ENCODE measurements around the gene SFTA2.
A peak's percentile ranks its signal among the peaks of the same experiment; 100 is the strongest.

SFTA2 gene

GRCh38 chr6:30888816-30889495 is 43.0 kb downstream of the SFTA2 start:
- DNase-seq, result no peak

GRCh38 chr6:30887901-30888815 is 43.8 kb downstream of the SFTA2 start:
- DNase-seq, result no peak

GRCh38 chr6:30886897-30887255 is 45.1 kb downstream of the SFTA2 start:
- no peak for DNase-seq

GRCh38 chr6:30885999-30886896 is 45.7 kb downstream of the SFTA2 start:
- no peak for DNase-seq

- peak; percentile 0 for DNase-seq
Observed at GRCh38 chr6:30885481-30885998, 46.4 kb downstream of the SFTA2 start.

- no peak for DNase-seq
Observed at GRCh38 chr6:30884521-30885480, 47.2 kb downstream of the SFTA2 start.

- DNase-seq, result no peak
Observed at GRCh38 chr6:30883685-30884520, 48.1 kb downstream of the SFTA2 start, which contains the start of gene DDR1. DDR1 (plus strand) TSS chr6:30884519; CDS start chr6:30888730, 4,211 bp downstream.

- DNase-seq, result no peak
Observed at GRCh38 chr6:30882759-30883684, 48.9 kb downstream of the SFTA2 start.

- no peak for DNase-seq
Observed at GRCh38 chr6:30882204-30882758, 49.7 kb downstream of the SFTA2 start.

- DNase-seq, result no peak
Observed at GRCh38 chr6:30881392-30882203, 50.4 kb downstream of the SFTA2 start.

All from GDM1 (cell line).